Esophagus (tissue), 2 donors: ENCODE data around the gene NUFIP2. TPM values are rescaled to one million over a fixed set of nuclear protein-coding genes. Genes with fewer than 3 reads are reported as not detected.
"Not testable (repeated sequence)": the region's sequence is repeated elsewhere in the genome, so short reads cannot be mapped to it uniquely, and the experiment has no call there.

Source experiments
- H3K27ac ChIP-seq, 2 donors: one replicate each; pipeline ENCODE4 v1.5.1; 2013; ENCODE audit warnings: low read depth in 2 of 2, mild to moderate bottlenecking in 2 of 2, inconsistent platforms in 1 of 2, low read length in 1 of 2, moderate library complexity in 1 of 2
- H3K27me3 ChIP-seq, 2 donors: one replicate each; pipeline ENCODE4 v1.6.1; 2013; ENCODE audit warnings: low read length in 2 of 2, control low read depth in 1 of 2, mild to moderate bottlenecking in 1 of 2; ENCODE audit not compliant: insufficient read depth in 2 of 2, control insufficient read depth in 1 of 2
- H3K36me3 ChIP-seq, 2 donors: one replicate each; pipeline ENCODE4 v1.6.1; 2013; ENCODE audit warnings: low read length in 1 of 2; ENCODE audit not compliant: control insufficient read depth in 2 of 2, insufficient read depth in 2 of 2
- H3K4me1 ChIP-seq, 2 donors: one replicate each; pipeline ENCODE4 v1.6.1; 2013; ENCODE audit warnings: low read length in 1 of 2; ENCODE audit not compliant: control insufficient read depth in 2 of 2, insufficient read depth in 2 of 2
- H3K4me3 ChIP-seq, 2 donors: one replicate each; pipeline ENCODE4 v1.5.1; 2013; ENCODE audit warnings: low read length in 2 of 2, mild to moderate bottlenecking in 2 of 2, low read depth in 1 of 2, moderate library complexity in 1 of 2
- H3K9me3 ChIP-seq, 2 donors: one replicate each; pipeline ENCODE4 v1.6.1; 2013; ENCODE audit warnings: mild to moderate bottlenecking in 2 of 2, low read depth in 1 of 2, low read length in 1 of 2, moderate library complexity in 1 of 2; ENCODE audit not compliant: control insufficient read depth in 2 of 2, insufficient read depth in 1 of 2
- WGBS, 2 donors: extraction: QIAGEN DNeasy Blood & Tissue Kit; methylation state at CpG; one replicate each; pipeline ENCODE4 v1.1.7; 2013; 5-methylcytosine and 5-hydroxymethylcytosine counted together
- polyA plus RNA-seq, 2 donors: library from polyadenylated mRNA; stranded (reverse); fragments of 200-250 nt; gene quantifications; one replicate each; pipeline ENCODE4 v1.2.3, GENCODE V29; 2013
- donor health status: healthy with polysubstance abuse.
- donor health status: Bipolar disorder and iron deficiency.

NUFIP2 gene
- polyA plus RNA-seq, 2 donors: 7.0 to 7.5 TPM

- H3K4me1 ChIP-seq: peaks cover 0 to 5% of the 10 kb centered on the region in 2 donors
- WGBS, 2 donors: 94 to 96% methylated on average over 6 of the region's 6 CpGs
Observed at GRCh38 chr17:29242790-29243189, 51.2 kb downstream of the NUFIP2 start.

DNA sequence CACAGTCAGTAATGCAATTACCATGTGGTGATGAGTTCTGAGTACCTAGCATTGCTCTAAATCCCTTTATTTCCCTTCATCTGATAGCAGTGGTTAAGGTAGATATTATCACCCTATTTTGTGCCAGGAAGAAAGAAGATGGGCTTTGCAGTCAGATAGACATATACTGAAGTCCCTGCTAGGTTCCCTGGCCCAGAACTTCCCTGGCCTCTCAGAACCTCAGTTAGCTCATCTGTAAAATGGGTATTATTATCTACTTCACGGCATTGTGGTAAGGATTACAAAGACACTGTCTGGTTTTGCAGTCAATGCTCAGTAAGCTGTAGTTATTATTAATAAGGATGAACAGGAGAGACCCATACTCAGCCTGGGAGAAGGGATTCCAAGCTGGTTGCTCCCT is 51.9 kb downstream of the NUFIP2 start:
- WGBS, 2 donors: 90 to 97% methylated on average over 1 of the region's 1 CpG
- Histone ChIP-seq H3K27ac (no peak overlapping the region), H3K9me3 (no peaks in the 10 kb centered on the region), H3K36me3 (no peaks in the 10 kb centered on the region), H3K27me3 (no peaks in the 10 kb centered on the region), H3K4me1 (peaks cover 0 to 5% of the 10 kb centered on the region in 2 donors), H3K4me3 (no peak overlapping the region)

More at GRCh38 chr17:29242790-29243189, 51.2 kb downstream of the NUFIP2 start:
- Histone ChIP-seq H3K27me3 (no peaks in the 10 kb centered on the region), H3K9me3 (no peaks in the 10 kb centered on the region), H3K4me3 (no peak overlapping the region), H3K36me3 (no peaks in the 10 kb centered on the region), H3K27ac (no peak overlapping the region)

- WGBS, 2 donors: 82 to 92% methylated on average over 9 of the region's 9 CpGs
- no peak overlapping the region for H3K27ac ChIP-seq
Observed at GRCh38 chr17:29240968-29241963, 52.7 kb downstream of the NUFIP2 start.

DNA sequence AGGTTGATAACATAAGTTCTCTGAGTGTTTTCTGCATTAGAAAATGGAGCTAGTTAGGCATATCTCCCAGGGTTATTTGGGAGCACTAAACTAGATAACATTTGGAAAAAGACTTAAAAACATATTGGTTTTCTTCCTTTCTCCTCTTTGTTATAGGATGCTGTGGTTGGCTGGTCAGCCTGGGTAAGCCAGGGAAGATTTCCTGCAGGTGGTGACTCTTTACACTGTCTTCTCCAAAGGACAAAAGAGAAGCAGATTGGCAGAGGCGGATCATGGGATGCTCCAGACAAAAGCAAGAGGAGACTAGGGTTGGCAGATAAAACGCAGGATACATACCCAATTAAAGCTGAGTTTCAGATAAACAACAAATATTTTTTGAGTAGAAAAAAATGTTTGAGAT is 53.5 kb downstream of the NUFIP2 start:
- Histone ChIP-seq H3K27ac (peak overlapping the region in 1 of 2 donors; percentile 26), H3K4me1 (peaks cover 0 to 5% of the 10 kb centered on the region in 2 donors), H3K9me3 (no peaks in the 10 kb centered on the region), H3K4me3 (no peak overlapping the region), H3K27me3 (no peaks in the 10 kb centered on the region), H3K36me3 (no peaks in the 10 kb centered on the region)
- WGBS, 2 donors: 65 to 68% methylated on average over 2 of the region's 2 CpGs

More at GRCh38 chr17:29240968-29241963, 52.7 kb downstream of the NUFIP2 start:
- Histone ChIP-seq H3K27me3 (no peaks in the 10 kb centered on the region), H3K9me3 (no peaks in the 10 kb centered on the region), H3K4me1 (peaks cover 0 to 5% of the 10 kb centered on the region in 2 donors), H3K4me3 (no peak overlapping the region), H3K36me3 (no peaks in the 10 kb centered on the region)

- H3K9me3 ChIP-seq: no peaks in the 10 kb centered on the region
- H3K36me3 ChIP-seq: no peaks in the 10 kb centered on the region
- no peak overlapping the region for H3K4me3 ChIP-seq
- peaks cover 0 to 5% of the 10 kb centered on the region in 2 donors for H3K4me1 ChIP-seq
- no peak overlapping the region for H3K27ac ChIP-seq
- no peaks in the 10 kb centered on the region for H3K27me3 ChIP-seq
- WGBS, 2 donors: 91% methylated on average over 8 of the region's 8 CpGs
Observed at GRCh38 chr17:29238133-29238850, 55.7 kb downstream of the NUFIP2 start.

DNA sequence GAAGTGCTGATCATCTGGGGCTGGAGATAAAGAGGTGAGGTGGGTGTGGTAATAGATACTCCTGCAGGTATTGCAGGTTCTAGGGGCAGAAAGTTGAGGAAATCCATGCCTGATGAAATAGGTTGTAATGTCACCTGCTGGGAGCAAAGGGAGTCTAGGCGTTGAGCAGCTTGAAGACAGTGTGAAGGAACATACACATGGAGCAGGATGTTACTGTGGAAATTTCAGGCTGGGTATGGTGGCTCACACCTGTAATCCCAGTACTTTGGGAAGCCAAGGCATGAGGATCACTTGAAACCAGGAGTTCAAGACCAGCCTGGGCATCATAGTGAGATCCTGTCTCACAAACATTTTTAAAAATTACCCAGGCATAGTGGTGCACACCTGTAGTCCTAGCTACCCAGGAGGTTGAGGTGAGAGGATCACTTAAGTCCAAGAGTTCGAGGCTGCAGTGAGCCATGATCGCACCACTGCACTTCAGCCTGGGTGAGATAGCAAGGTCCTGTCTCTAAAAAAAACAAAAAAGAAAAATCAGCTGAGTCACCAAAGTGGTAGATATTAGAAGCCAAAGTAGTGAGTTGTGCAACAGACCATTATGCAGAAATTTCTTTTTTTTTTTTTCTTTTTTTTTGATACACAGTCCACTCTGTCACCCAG is 56.3 kb downstream of the NUFIP2 start:
- H3K9me3 ChIP-seq: no peaks in the 10 kb centered on the region
- H3K27me3 ChIP-seq: no peaks in the 10 kb centered on the region
- WGBS, 2 donors: 90 to 94% methylated on average over 3 of the region's 3 CpGs
- no peaks in the 10 kb centered on the region for H3K36me3 ChIP-seq
- H3K4me1 ChIP-seq: peaks cover 0 to 5% of the 10 kb centered on the region in 2 donors
- H3K4me3 ChIP-seq: no peak overlapping the region
- H3K27ac ChIP-seq: no peak overlapping the region

DNA sequence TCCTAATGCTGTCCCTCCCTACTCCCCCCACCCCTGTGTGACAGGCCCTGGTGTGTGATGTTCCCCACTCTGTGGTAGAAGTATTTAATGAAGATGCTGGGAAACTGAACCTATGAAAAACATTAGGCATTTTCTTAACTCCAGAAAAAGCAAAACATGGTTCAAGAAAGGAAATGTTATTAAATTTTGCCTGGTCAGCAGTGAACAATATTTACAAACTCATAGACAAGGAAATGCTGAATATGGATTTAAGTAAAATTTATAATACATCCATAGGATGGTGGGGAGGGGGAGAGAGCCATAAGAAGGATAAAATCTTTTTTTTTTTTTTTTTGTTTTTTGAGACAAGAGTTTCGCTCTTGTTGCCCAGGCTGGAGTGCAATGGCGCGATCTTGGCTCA is 58.0 kb downstream of the NUFIP2 start:
- no peak overlapping the region for H3K27ac ChIP-seq
- no peaks in the 10 kb centered on the region for H3K9me3 ChIP-seq
- no peaks in the 10 kb centered on the region for H3K27me3 ChIP-seq
- 97 to 99% methylated on average over 3 of the region's 3 CpGs for WGBS, 2 donors
- H3K36me3 ChIP-seq: no peaks in the 10 kb centered on the region
- H3K4me3 ChIP-seq: no peak overlapping the region
- no peaks in the 10 kb centered on the region for H3K4me1 ChIP-seq

DNA sequence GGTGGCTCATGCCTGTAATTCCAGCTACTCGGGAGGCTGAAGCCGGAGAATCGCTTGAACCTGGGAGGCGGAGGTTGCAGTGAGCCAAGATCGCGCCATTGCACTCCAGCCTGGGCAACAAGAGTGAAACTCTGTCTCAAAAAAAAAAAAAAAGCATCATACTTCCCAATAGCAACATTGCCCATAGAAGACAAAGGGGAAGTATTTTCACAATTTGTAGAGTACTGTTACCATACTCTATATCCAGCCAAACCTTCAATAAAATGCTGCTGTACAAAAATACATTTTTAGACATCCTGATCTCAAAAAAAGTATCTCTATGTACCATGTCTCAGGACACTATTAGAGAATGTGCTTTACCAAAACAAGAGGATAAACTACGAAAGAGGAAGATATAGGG is 59.0 kb downstream of the NUFIP2 start:
- not testable (repeated sequence) for H3K36me3 ChIP-seq

GRCh38 chr17:29233301-29233700 is 60.6 kb downstream of the NUFIP2 start:
- H3K36me3 ChIP-seq: no peaks in the 10 kb centered on the region
- no peaks in the 10 kb centered on the region for H3K9me3 ChIP-seq
- H3K27ac ChIP-seq: no peak overlapping the region
- no peaks in the 10 kb centered on the region for H3K4me1 ChIP-seq
- no peaks in the 10 kb centered on the region for H3K27me3 ChIP-seq
- WGBS, 2 donors: 79 to 87% methylated on average over 1 of the region's 1 CpG
- no peak overlapping the region for H3K4me3 ChIP-seq

More for the DNA sequence above, 59.0 kb downstream of the NUFIP2 start:
- H3K27ac ChIP-seq, H3K27me3 ChIP-seq, H3K4me1 ChIP-seq, H3K4me3 ChIP-seq, H3K9me3 ChIP-seq: not testable (repeated sequence)
- WGBS, 2 donors: 96 to 97% methylated on average over 5 to 7 of the region's 7 CpGs
